Brain pericyte (primary cell): ENCODE measurements around the gene COA7.

Source experiments
- DNase-seq: peaks from one replicate; pipeline ENCODE4 v3.0.0-alpha.2; 2012; ENCODE audit warnings: low read depth, low spot score

The COA7 gene

DNA sequence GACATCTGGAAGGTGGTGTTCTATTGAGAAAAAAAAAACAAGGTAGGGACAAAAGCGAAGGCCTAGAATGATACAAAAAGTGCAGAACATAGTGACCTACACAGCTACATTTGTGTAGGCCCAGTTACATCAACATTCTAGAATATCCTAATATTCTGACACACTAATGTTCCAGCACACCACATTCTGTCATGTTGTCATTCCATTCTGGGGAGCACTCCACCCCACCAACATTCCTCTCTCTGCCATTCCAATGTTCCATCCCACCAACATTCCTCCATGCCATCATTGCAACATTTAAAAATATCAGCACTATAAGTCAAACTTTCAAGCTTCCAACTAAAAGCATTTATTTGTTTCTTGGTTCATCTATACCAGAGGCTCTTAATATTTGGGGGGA lies 28.5 kb downstream of the COA7 start:
- DNase-seq = no peak

GRCh38 chr1:52668711-52669110 lies 29.4 kb downstream of the COA7 start:
- no peak for DNase-seq

DNA sequence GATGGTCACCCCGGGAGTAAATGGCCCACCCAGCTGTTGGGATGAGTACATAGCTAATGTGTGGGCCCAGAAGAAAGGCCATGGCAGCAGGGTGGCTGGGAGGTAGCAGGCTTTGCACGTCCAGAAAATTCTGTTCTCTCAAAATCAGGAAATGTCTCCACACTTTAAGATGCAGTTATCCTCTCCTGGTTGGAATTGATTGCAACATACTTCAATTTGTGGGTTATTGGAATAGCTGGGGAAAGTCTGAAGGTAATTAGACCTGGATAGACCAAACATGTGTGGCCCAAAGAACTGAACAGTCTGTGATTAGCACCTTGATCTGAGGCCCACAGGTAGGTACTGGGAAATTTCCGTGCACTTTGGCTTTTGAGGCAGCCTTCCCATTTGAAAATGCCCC lies 30.2 kb downstream of the COA7 start:
- DNase-seq = no peak

DNA sequence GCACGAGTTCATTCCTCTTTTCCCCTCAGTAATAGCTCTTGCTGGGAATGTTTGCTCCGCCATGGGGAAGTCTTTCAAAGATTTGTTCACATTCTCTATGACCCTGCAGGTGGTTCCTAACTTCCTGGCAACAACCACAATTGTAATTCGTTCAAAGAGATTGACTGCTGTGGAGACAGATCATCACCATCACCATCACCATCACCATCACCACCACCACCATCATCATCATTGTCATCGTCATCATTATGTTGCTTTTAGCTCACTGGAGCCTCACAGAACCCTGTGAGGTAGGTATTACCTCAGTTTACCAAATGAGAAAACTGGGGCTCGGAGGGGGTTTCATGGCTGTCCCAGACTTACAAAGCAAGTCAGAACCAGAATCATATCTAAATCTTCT lies 30.9 kb downstream of the COA7 start:
- DNase-seq = no peak

DNA sequence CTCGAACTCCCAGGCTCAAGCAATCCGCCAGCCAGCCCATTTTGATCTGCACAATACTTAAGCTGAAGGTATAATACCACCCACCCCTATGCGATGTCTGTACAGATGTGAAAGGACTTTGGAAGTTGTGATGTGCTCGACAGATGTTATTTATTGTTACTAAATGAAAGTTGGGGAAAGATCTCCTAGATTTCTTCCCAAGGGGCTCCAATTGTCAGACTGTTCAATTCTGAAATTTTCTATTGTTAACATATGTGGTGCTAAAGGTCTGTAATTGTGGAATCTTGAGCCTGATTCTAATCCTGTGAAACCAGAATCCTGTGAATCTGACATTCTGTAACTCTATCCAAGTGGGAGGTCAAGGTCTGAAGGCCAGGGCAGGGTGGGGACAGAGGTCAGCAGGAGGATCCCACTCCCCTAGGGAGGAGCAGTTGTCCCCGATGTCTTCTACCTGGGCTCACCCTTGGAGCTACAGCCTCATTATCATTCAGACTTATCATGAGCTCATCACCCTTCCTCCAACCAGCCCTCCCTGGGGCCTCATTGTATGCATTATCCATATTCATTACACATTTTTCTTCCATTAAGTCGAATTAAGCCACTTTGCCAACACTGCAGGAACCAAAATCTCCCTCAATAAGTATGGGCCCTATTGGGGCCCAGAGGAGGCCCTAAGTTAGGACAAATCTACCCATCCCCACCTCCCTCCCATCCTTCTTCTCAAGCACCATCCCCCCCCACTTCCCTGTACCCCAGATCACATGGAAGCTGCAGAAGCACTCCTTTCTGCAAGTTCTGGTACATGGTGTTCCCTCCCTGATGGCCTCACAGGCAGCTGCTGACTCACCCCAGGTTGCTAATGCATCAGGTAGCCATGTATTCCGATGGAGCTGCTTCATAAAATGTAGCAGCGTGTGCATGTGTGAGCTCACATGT lies 32.9 kb downstream of the COA7 start:
- no peak for DNase-seq

- no peak for DNase-seq
Observed at GRCh38 chr1:52663716-52664115, 34.4 kb downstream of the COA7 start.

DNA sequence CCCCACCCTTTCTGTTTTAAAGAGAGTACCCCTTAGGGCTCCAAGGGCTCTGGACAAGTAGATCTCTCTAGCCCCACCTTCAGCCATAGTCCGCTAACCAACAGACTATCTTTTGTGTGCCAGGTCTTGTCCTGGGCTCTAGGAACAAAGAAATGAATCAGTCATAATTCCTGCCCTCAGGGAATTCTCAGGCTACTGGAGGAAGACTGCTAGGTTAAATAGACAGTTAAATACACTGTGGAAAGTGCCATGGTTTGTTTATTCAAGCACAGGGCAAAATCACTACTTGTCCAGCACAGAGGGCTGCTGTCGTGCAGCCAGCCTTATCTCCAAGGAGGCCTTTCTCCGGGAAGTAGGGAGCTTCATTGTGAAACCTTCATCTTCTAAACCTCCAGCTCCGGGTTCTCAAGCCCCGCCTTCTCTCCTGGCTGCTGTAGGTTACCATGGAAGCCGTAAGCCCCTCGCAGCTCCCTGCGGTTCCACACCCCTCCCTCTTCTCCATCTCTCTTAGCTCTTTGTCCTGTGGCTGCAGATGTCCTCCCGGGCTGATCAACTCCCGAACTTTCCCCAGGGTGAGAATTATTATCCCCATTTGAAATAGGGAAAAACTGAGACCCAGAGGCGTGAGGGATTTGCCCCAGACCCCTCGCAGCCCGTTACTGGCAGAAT lies 35.4 kb downstream of the COA7 start:
- no peak for DNase-seq

DNA sequence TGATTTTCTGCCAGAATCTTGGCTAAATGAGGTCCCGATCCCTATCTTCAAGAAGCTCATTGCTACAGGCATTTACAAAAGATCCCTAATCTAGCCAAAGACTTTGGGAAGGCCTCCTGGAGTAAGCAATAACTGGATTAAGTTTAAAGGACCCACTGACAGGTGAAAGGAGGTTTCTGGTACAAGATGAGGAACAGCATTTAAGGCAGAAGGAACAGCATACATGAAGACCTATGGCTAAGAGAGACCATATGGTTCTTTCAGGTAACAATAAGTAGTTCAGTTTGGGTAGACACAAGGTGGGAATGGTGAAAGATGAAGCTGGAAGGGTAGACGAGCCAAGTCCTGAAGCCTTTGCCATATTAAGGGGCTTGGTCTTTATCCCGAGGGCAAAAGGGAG lies 37.3 kb downstream of the COA7 start:
- DNase-seq = no peak

- no peak for DNase-seq
Observed at GRCh38 chr1:52659851-52660596, 38.1 kb downstream of the COA7 start.

DNA sequence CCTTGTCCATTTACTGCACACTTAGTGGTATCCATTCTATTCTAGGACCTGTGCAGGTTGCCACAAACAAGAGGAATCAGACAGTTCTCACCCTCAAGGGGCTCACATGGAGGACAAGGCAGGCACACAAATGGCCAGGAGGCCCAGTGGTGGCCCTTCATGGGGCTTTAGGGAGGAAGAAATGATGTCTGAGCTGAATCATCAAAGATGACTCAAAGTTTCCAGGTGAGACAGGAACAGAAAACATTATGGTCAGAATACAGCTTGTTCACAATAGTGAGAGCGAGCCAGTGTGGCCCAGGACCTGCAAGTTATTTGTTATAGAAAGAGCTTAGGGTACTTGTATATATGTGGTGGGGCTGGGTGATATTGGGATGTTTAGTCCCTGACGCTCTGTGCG lies 38.8 kb downstream of the COA7 start:
- DNase-seq = no peak

GRCh38 chr1:52658795-52659194 lies 39.4 kb downstream of the COA7 start:
- DNase-seq = no peak

GRCh38 chr1:52657702-52658101 lies 40.4 kb downstream of the COA7 start:
- DNase-seq = no peak

GRCh38 chr1:52654063-52654462 lies 44.1 kb downstream of the COA7 start:
- no peak for DNase-seq

- DNase-seq = no peak
Observed at GRCh38 chr1:52653207-52653849, 44.8 kb downstream of the COA7 start.

DNA sequence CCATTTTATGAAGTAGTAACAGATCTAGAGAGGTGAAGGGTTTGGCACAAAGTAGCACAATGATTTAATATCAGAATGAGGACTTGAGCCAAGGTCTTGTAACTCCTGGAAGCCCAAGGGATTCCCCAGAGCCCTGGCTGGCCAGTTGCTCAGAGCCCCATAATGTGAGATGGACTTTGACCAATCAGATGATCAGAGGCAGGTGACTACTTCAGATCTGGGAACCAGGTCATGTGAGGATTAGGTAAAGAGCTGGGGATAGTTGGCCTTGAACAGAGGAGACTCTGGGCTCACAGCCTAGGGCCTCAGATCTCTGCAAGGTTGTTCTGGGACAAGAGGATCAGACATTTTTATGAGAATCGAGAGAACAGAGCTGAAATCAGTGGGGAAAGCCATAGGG lies 46.2 kb downstream of the COA7 start:
- no peak for DNase-seq

- DNase-seq = no peak
Observed at GRCh38 chr1:52645261-52645660, 52.9 kb downstream of the COA7 start.

DNA sequence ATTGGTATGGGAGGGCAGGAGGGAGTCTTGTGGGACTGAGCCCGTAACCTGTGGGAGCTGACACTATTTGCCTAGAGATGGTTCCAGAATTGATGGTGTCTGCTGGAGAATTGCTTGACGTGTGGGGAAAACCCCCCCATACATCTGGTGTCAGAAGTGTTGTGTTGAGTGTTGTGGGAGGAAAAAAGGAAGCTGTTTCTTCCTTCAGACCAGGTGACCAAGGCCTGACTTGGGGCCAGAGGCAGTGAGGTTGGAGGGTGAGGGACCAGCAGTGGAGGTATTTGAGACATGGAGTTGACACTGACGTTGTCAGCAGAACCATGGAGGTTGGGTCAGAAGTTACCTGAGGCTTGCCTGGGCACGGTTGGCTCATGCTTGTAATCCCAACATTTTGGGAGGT lies 56.8 kb downstream of the COA7 start:
- no peak for DNase-seq

GRCh38 chr1:52640697-52641096 lies 57.5 kb downstream of the COA7 start:
- DNase-seq = no peak

GRCh38 chr1:52637946-52638345 lies 60.2 kb downstream of the COA7 start:
- no peak for DNase-seq

GRCh38 chr1:52636721-52637695 lies 61.1 kb downstream of the COA7 start:
- no peak for DNase-seq
